Common myeloid progenitor, CD34-positive (primary cell): ENCODE results near the gene PSME1.
A peak's percentile ranks its signal among the peaks of the same experiment; 100 is the strongest.

ENCODE experiments used
- CTCF ChIA-PET: fragments of 350-600 bp; sonication (Branson Sonifier 250); formaldehyde crosslinking; loops from one replicate; lab custom pipeline; 2021; ENCODE audit warnings: antibody characterized with exemption; lab: Charles Lee
- POLR2A ChIA-PET: fragments of 350-600 bp; sonication (Branson Sonifier 250); formaldehyde crosslinking; loops from one replicate; lab custom pipeline; 2021; ENCODE audit warnings: antibody characterized with exemption; lab: Charles Lee
- DNase-seq, 3 donors: peaks; one replicate each; pipeline versions ENCODE4 v3.0.0 to v3.0.0-alpha.2; 2013
- H3K27ac ChIP-seq, 2 experiments: 1 replicate in 1 of 2; 2 replicates in 1 of 2; pipeline ENCODE4 v1.7.0; 2013; ENCODE audit warnings: inconsistent platforms in 2 of 2, low read length in 2 of 2, mild to moderate bottlenecking in 2 of 2, low read depth in 1 of 2, moderate library complexity in 1 of 2; ENCODE audit not compliant: severe bottlenecking in 2 of 2, insufficient read depth in 1 of 2, poor library complexity in 1 of 2
- H3K27me3 ChIP-seq, 5 experiments: replicated peaks in 2 of 5; 1 replicate in 3 of 5; 2 replicates in 2 of 5; pipeline versions ENCODE4 v1.6.1 to v1.7.0; 2013; ENCODE audit warnings: low read length in 4 of 5, mild to moderate bottlenecking in 2 of 5, moderate library complexity in 2 of 5, inconsistent platforms in 1 of 5; ENCODE audit not compliant: insufficient read depth in 5 of 5, control insufficient read depth in 4 of 5
- H3K36me3 ChIP-seq, 4 experiments: 1 replicate in 2 of 4; 2 replicates in 2 of 4; pipeline versions ENCODE4 v1.6.1 to v1.7.0; 2013; ENCODE audit warnings: low read length in 3 of 4, control low read depth in 1 of 4, mild to moderate bottlenecking in 1 of 4; ENCODE audit not compliant: control insufficient read depth in 4 of 4, insufficient read depth in 4 of 4
- H3K4me1 ChIP-seq, 4 experiments: 1 replicate in 3 of 4; 2 replicates in 1 of 4; pipeline versions ENCODE4 v1.6.1 to v1.7.1; 2013; ENCODE audit warnings: low read length in 3 of 4, mild to moderate bottlenecking in 3 of 4, control low read depth in 1 of 4, inconsistent platforms in 1 of 4, moderate library complexity in 1 of 4; ENCODE audit not compliant: control insufficient read depth in 4 of 4, insufficient read depth in 4 of 4; ENCODE audit errors: control extremely low read depth in 1 of 4
- H3K4me3 ChIP-seq, 7 experiments: 1 replicate in 4 of 7; 2 replicates in 3 of 7; pipeline versions ENCODE4 v1.5.1 to v1.7.0; 2013; ENCODE audit warnings: mild to moderate bottlenecking in 7 of 7, low read length in 6 of 7, moderate library complexity in 6 of 7, inconsistent platforms in 2 of 7, low read depth in 2 of 7, control low read depth in 1 of 7; ENCODE audit not compliant: insufficient read depth in 4 of 7, control insufficient read depth in 1 of 7; ENCODE audit errors: extremely low read depth in 1 of 7
- H3K9me3 ChIP-seq, 5 experiments: 1 replicate in 4 of 5; 2 replicates in 1 of 5; pipeline versions ENCODE4 v1.6.1 to v1.7.1; 2013; ENCODE audit warnings: low read length in 4 of 5, mild to moderate bottlenecking in 2 of 5, inconsistent platforms in 1 of 5, low read depth in 1 of 5, moderate library complexity in 1 of 5; ENCODE audit not compliant: control insufficient read depth in 4 of 5, insufficient read depth in 2 of 5; ENCODE audit errors: control extremely low read depth in 1 of 5
- WGBS: methylation state at CpG from one replicate; pipeline ENCODE4 v1.1.5; 2013; ENCODE audit not compliant: insufficient coverage; 5-methylcytosine and 5-hydroxymethylcytosine counted together

Gene PSME1

GRCh38 chr14:24113801-24114531 is 22.0 kb upstream of the PSME1 start:
- POLR2A ChIA-PET = interaction anchor here (0.6 to 2.4 kb wide), 12 partner anchors 12 to 75 kb away, joined by 3 to 11 read pairs (median 5); partner anchors contain the start of genes EMC9, IPO4, IRF9 and PCK2
- WGBS = 0% methylated on average over 42 of the region's 42 CpGs
- Histone ChIP-seq H3K36me3 (peaks cover 11 to 27% (median 20%) of the 10 kb centered on the region in 4 experiments), H3K27ac (peak overlapping the region; percentile 95 to 98), H3K9me3 (no peaks in the 10 kb centered on the region), H3K4me3 (peak overlapping the region; percentile 51 to 98 (median 91)), H3K27me3 (no peaks in the 10 kb centered on the region), H3K4me1 (peaks cover 10 to 35% (median 20%) of the 10 kb centered on the region in 4 experiments)
- DNase-seq = peak; percentile 91 to 96 (median 93)
- CTCF ChIA-PET = interaction anchor here (0.8 to 7.7 kb wide), 15 partner anchors 12 to 123 kb away, joined by 3 to 46 read pairs (median 4); partner anchors contain the start of genes FITM1, IRF9, PCK2 and PSME1

DNA sequence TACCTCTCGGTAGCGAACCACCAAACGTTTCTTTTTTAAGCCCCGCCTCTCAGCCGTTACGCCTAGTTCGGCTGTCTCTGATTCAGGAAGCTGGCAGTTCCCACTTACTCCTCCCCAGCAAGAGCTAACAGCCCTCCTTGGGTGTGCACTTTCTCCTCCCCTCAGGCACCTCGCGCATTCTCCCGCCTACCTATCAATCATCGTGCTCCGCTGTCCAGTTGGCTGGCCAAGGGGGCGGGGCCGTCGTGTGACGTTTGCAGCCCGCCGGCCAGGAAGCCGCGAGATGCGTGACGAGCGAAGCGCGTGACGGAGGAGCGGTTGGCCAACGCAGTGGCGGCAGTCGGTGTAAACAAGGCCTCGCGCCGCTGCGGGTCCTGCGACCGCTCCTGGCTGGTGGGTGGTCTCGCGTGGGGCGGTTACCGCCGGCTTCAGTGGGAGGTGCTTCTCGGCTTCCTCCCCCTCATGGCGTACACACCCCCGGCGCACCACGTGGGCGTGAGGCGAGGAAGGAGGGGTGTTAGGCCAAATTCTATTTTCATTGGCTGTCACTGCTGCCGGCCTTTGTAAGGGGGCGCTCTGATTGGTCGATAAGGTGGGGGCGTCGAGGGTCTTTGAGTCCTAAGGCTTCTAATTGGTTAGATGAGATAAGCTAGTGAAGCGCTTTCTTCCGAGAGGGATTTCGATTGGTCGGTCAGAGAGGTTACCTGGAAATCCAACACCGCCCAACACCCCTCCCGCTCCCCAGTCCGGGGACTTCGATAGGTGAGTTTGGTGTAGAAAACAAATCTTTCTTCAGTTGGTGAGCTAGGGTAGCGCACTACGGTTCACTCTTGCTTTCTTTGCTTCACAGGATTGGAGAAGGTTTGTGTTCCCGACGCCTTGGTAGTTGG is 21.2 kb upstream of the PSME1 start, which contains the start of the genes DCAF11 and NRL:
DCAF11 (plus strand) TSS at position 246 of the 890 bp plus-strand sequence. CDS start 818 bp downstream, outside the sequence.
NRL (minus strand) TSS at position 418 of the 890 bp plus-strand sequence. CDS start 32,101 bp downstream, outside the sequence.
- WGBS = 0% methylated on average over 45 of the region's 65 CpGs
- DNase-seq = peak; percentile 100
- Histone ChIP-seq H3K9me3 (no peaks in the 10 kb centered on the region), H3K27ac (peak within 1 kb of the TSS; percentile 95 to 98), H3K27me3 (no peaks in the 10 kb centered on the region), H3K36me3 (peaks cover 14 to 35% (median 28%) of the 10 kb centered on the region in 4 experiments), H3K4me1 (peaks cover 8 to 33% (median 19%) of the 10 kb centered on the region in 4 experiments), H3K4me3 (peak within 1 kb of the TSS; percentile 51 to 98 (median 91))
- ChIA-PET CTCF (interaction anchor here (0.5 to 7.7 kb wide), 16 partner anchors 11 to 122 kb away, joined by 3 to 46 read pairs (median 4); partner anchors contain the start of genes FITM1, IRF9, PCK2 and PSME1), POLR2A (interaction anchor here (1.0 to 2.4 kb wide), 10 partner anchors 12 to 74 kb away, joined by 3 to 11 read pairs (median 6); partner anchors contain the start of genes EMC9, IPO4, IRF9 and PCK2)

- no peaks in the 10 kb centered on the region for H3K9me3 ChIP-seq
- peaks cover 8 to 33% (median 19%) of the 10 kb centered on the region in 4 experiments for H3K4me1 ChIP-seq
- POLR2A ChIA-PET = interaction anchor here (1.2 to 2.4 kb wide), 6 partner anchors 9 to 45 kb away, joined by 3 to 10 read pairs (median 8); partner anchors contain the start of genes IRF9, PSME1, PSME2 and RNF31
- 4% methylated on average over 13 of the region's 14 CpGs for WGBS
- no peak for DNase-seq
- H3K36me3 ChIP-seq = peaks cover 14 to 39% (median 33%) of the 10 kb centered on the region in 4 experiments
- CTCF ChIA-PET = interaction anchor here (0.5 to 7.7 kb wide), 14 partner anchors 11 to 121 kb away, joined by 3 to 46 read pairs (median 5); partner anchors contain the start of genes FITM1, IRF9, PCK2 and PSME1
- H3K27me3 ChIP-seq = no peaks in the 10 kb centered on the region
- H3K4me3 ChIP-seq = peak overlapping the region; percentile 51 to 98 (median 90)
- H3K27ac ChIP-seq = peak overlapping the region; percentile 95 to 98
Measured at GRCh38 chr14:24115422-24116127, 20.4 kb upstream of the PSME1 start.

DNA sequence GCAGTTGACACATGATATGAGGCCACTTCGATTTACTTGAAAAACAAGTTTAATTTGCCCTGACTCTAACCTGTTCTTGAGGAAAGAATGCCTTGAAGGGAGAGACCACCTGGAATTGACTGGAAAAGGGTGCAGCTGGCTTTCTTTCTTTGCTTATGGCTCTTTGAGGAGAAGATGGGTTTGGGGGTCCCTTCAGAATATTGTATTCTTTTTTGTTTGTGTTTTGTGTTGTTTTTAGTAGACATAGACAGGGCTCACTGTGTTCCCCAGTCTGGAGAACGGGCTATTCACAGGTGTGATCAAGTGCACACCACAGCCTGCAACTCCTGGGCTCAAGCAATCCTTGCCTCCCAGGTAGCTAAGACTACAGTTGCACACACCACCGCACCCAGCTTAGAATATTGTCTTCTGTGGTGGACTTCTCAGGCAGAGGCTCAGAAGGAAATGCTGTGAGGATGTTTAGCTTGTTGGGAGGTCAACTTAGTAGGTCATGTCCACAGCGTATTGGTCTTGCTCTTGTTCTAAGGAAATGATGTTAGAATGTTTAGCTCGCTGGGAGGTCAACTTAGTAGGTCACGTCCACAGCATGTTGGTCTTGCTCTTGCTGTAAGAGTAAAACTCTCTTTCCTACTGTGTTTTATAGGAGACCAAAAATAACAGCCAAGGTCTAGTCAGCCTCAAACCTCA is 19.7 kb upstream of the PSME1 start:
- no peaks in the 10 kb centered on the region for H3K9me3 ChIP-seq
- WGBS = 97% methylated on average over 4 of the region's 6 CpGs
- peak overlapping the region; percentile 95 to 98 for H3K27ac ChIP-seq
- peak overlapping the region in 6 of 7 experiments; percentile 80 to 98 (median 92) for H3K4me3 ChIP-seq
- no peaks in the 10 kb centered on the region for H3K27me3 ChIP-seq
- peaks cover 14 to 46% (median 39%) of the 10 kb centered on the region in 4 experiments for H3K36me3 ChIP-seq
- peaks cover 8 to 29% (median 19%) of the 10 kb centered on the region in 4 experiments for H3K4me1 ChIP-seq
- ChIA-PET POLR2A (interaction anchor here (1.2 to 1.3 kb wide), 2 partner anchors 8 to 13 kb away, joined by 3 to 5 read pairs; no protein-coding TSS in a partner anchor), CTCF (interaction anchor here (1.0 to 7.7 kb wide), 9 partner anchors 8 to 80 kb away, joined by 3 to 46 read pairs (median 6); partner anchors contain the start of genes FITM1, IRF9 and PSME1)
- DNase-seq = no peak

DNA sequence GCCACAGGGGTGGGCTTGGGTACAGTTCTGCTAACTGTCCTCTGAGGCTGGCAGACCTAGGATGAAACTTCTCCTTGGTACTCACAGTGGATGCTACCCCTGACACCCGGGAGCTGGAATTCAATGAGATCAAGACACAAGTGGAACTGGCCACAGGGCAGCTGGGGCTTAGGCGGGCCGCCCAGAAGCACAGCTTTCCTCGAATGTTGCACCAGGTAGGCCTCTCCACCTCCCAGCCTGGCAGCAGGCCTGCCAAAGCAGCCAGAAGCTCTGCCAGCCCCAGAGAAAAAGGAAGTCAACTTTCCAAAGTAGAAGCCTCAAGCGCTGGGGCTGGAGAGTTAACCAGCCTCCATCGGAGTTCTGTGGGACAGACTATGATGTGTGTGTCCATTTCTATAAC is 18.8 kb upstream of the PSME1 start:
- ChIA-PET CTCF (interaction anchor here (0.9 to 7.7 kb wide), 7 partner anchors 8 to 557 kb away, joined by 3 to 46 read pairs (median 6); partner anchors contain the start of genes FITM1, IRF9 and PSME1), POLR2A (no interaction called here)
- DNase-seq = no peak
- 100% methylated on average over 6 of the region's 6 CpGs for WGBS
- H3K27ac ChIP-seq = peak overlapping the region in 1 of 2 experiments; percentile 31
- no peaks in the 10 kb centered on the region for H3K9me3 ChIP-seq
- H3K36me3 ChIP-seq = peaks cover 14 to 51% (median 45%) of the 10 kb centered on the region in 4 experiments
- H3K4me1 ChIP-seq = peaks cover 8 to 29% (median 19%) of the 10 kb centered on the region in 4 experiments
- H3K27me3 ChIP-seq = no peaks in the 10 kb centered on the region
- H3K4me3 ChIP-seq = no peak overlapping the region
